Ammon's horn (tissue), 1 donor: ENCODE results near the gene PALM3.
A peak's percentile ranks its signal among the peaks of the same experiment; 100 is the strongest.

Experiments
- DNase-seq: peaks from one replicate; pipeline ENCODE4 v3.0.0-alpha.2; 2016; ENCODE audit warnings: low spot score

Gene PALM3

GRCh38 chr19:14061751-14062557, at the start of gene PALM3:
PALM3 (minus strand) TSS chr19:14062076; CDS start chr19:14061980, 96 bp downstream.
- no peak for DNase-seq

GRCh38 chr19:14111486-14111885, 49.6 kb upstream of the PALM3 start:
- DNase-seq = no peak

GRCh38 chr19:14110650-14111049, 48.8 kb upstream of the PALM3 start:
- no peak for DNase-seq

- DNase-seq = no peak
Measured at GRCh38 chr19:14107581-14108461, 45.9 kb upstream of the PALM3 start.

GRCh38 chr19:14106840-14107239, 45.0 kb upstream of the PALM3 start:
- no peak for DNase-seq

- DNase-seq = no peak
Measured at GRCh38 chr19:14105680-14106079, 43.8 kb upstream of the PALM3 start.

- no peak for DNase-seq
Measured at GRCh38 chr19:14103310-14103709, 41.4 kb upstream of the PALM3 start.

- DNase-seq = no peak
Measured at GRCh38 chr19:14102756-14103155, 40.9 kb upstream of the PALM3 start.

- no peak for DNase-seq
Measured at GRCh38 chr19:14102102-14102696, 40.3 kb upstream of the PALM3 start.

GRCh38 chr19:14101003-14101545, 39.2 kb upstream of the PALM3 start:
- no peak for DNase-seq

- DNase-seq = no peak
Measured at GRCh38 chr19:14097532-14098151, 35.8 kb upstream of the PALM3 start.

- DNase-seq = no peak
Measured at GRCh38 chr19:14096272-14096992, 34.6 kb upstream of the PALM3 start.

GRCh38 chr19:14094854-14095253, 33.0 kb upstream of the PALM3 start:
- DNase-seq = no peak

- no peak for DNase-seq
Measured at GRCh38 chr19:14093117-14093823, 31.4 kb upstream of the PALM3 start.

- DNase-seq = no peak
Measured at GRCh38 chr19:14091813-14092462, 30.1 kb upstream of the PALM3 start.

- DNase-seq = peak; percentile 78
Measured at GRCh38 chr19:14091081-14091812, 29.4 kb upstream of the PALM3 start.

- peak; percentile 85 for DNase-seq
Measured at GRCh38 chr19:14090509-14091080, 28.7 kb upstream of the PALM3 start, which contains the start of gene SAMD1. SAMD1 (minus strand) TSS chr19:14090751.

GRCh38 chr19:14089662-14090508, 28.0 kb upstream of the PALM3 start:
- peak; percentile 42 for DNase-seq
